HK-2 (cell line): ENCODE measurements around the gene RERE.

Experiments
- DNase-seq: peaks from one replicate; pipeline ENCODE4 v3.0.0-alpha.2; 2018; ENCODE audit not compliant: unreplicated experiment

Gene RERE

GRCh38 chr1:8406011-8406410 lies 411.4 kb downstream of the RERE start:
- DNase-seq = no peak

- no peak for DNase-seq
Observed at GRCh38 chr1:8404460-8405370, 412.7 kb downstream of the RERE start.

GRCh38 chr1:8402109-8402710 lies 415.2 kb downstream of the RERE start:
- DNase-seq = no peak

GRCh38 chr1:8398677-8399076 lies 418.8 kb downstream of the RERE start:
- no peak for DNase-seq

GRCh38 chr1:8398086-8398485 lies 419.4 kb downstream of the RERE start:
- DNase-seq = no peak

GRCh38 chr1:8397511-8397910 lies 419.9 kb downstream of the RERE start:
- no peak for DNase-seq

GRCh38 chr1:8396786-8397406 lies 420.5 kb downstream of the RERE start:
- DNase-seq = peak; percentile 46

- DNase-seq = no peak
Observed at GRCh38 chr1:8396083-8396785, 421.2 kb downstream of the RERE start.

GRCh38 chr1:8395433-8395866 lies 422.0 kb downstream of the RERE start:
- DNase-seq = no peak

GRCh38 chr1:8394456-8395321 lies 422.8 kb downstream of the RERE start:
- no peak for DNase-seq

GRCh38 chr1:8392522-8392921 lies 424.9 kb downstream of the RERE start:
- DNase-seq = no peak

- no peak for DNase-seq
Observed at GRCh38 chr1:8390707-8391106, 426.7 kb downstream of the RERE start.

GRCh38 chr1:8389958-8390535 lies 427.4 kb downstream of the RERE start:
- no peak for DNase-seq

GRCh38 chr1:8388732-8389562 lies 428.5 kb downstream of the RERE start:
- DNase-seq = no peak

- no peak for DNase-seq
Observed at GRCh38 chr1:8386247-8386646, 431.2 kb downstream of the RERE start.

- no peak for DNase-seq
Observed at GRCh38 chr1:8384577-8384976, 432.9 kb downstream of the RERE start.

GRCh38 chr1:8384088-8384487 lies 433.4 kb downstream of the RERE start:
- DNase-seq = no peak

GRCh38 chr1:8382608-8383505 lies 434.6 kb downstream of the RERE start:
- no peak for DNase-seq

GRCh38 chr1:8382051-8382505 lies 435.4 kb downstream of the RERE start:
- DNase-seq = peak; percentile 49
